SK-N-SH (cell line): Measurements from ENCODE around the gene PBX2. TPM values are rescaled to one million over a fixed set of nuclear protein-coding genes. Genes with fewer than 3 reads are reported as not detected.

Source experiments
- CTCF ChIA-PET: fragments of 300-600, 350-600 bp; formaldehyde crosslinking; extraction: SDS; loops from one replicate; lab custom pipeline; 2021; lab: Yijun Ruan, JAX
- POLR2A ChIA-PET: fragments of 350-600 bp; sonication (Branson Sonifier 250); formaldehyde crosslinking; extraction: SDS; loops from one replicate; lab custom pipeline; 2020; ENCODE audit warnings: antibody characterized with exemption, inconsistent platforms; lab: Yijun Ruan, JAX
- DNase-seq: peaks from one replicate; pipeline ENCODE4 v3.0.0; 2012
- H2AFZ ChIP-seq: fragments of 200-600 bp; sonication (generic); 2 replicates; pipeline ENCODE4 v1.8.1; 2016; ENCODE audit warnings: antibody characterized with exemption, mild to moderate bottlenecking, low read depth
- H3F3A ChIP-seq: fragments of 200-600 bp; sonication (generic); replicated peaks from 2 replicates; pipeline ENCODE3; 2016; ENCODE audit warnings: antibody characterized with exemption, mild to moderate bottlenecking; ENCODE audit not compliant: insufficient read depth
- H3K27ac ChIP-seq, 2 experiments: fragments of 200-500 bp in 1 of 2; fragments of 200-600 bp in 1 of 2; sonication (Bioruptor generic) in 1 of 2; sonication (generic), shearing (Covaris generic) in 1 of 2; 2 replicates each; pipeline versions ENCODE4 v1.5.1 to v1.6.1; 2014 to 2016; ENCODE audit warnings: low read depth in 2 of 2, inconsistent platforms in 1 of 2, low read length in 1 of 2, mild to moderate bottlenecking in 1 of 2, mixed read lengths in 1 of 2
- H3K27me3 ChIP-seq: fragments of 200-600 bp; sonication (generic), shearing (Covaris generic); 2 replicates; pipeline ENCODE4 v1.6.1; 2016; ENCODE audit warnings: mixed run types; ENCODE audit not compliant: insufficient read depth
- H3K36me3 ChIP-seq, 2 experiments: fragments of 200-500 bp in 1 of 2; fragments of 200-600 bp in 1 of 2; sonication (Bioruptor generic) in 1 of 2; sonication (generic) in 1 of 2; replicated peaks in 1 of 2; 2 replicates each; pipeline versions ENCODE3 to v1.5.1; 2014 to 2016; ENCODE audit warnings: low read length in 1 of 2, mild to moderate bottlenecking in 1 of 2; ENCODE audit not compliant: insufficient read depth in 2 of 2, control insufficient read depth in 1 of 2
- H3K4me1 ChIP-seq, 2 experiments: fragments of 200-500 bp in 1 of 2; fragments of 200-600 bp in 1 of 2; sonication (Bioruptor generic) in 1 of 2; sonication (generic), shearing (Covaris generic) in 1 of 2; 2 replicates each; pipeline versions ENCODE4 v1.5.1 to v1.6.1; 2014 to 2016; ENCODE audit warnings: low read depth in 1 of 2, low read length in 1 of 2, mixed run types in 1 of 2; ENCODE audit not compliant: insufficient read depth in 2 of 2, control insufficient read depth in 1 of 2
- H3K4me2 ChIP-seq: fragments of 200-600 bp; sonication (generic), shearing (Covaris generic); 2 replicates; pipeline ENCODE4 v1.6.1; 2017; ENCODE audit warnings: mixed run types
- H3K4me3 ChIP-seq, 2 experiments: fragments of 200-500 bp in 1 of 2; fragments of 200-600 bp in 1 of 2; sonication (Bioruptor generic) in 1 of 2; sonication (generic), shearing (Covaris generic) in 1 of 2; 2 replicates each; pipeline versions ENCODE4 v1.5.1 to v1.8.1; 2014 to 2016; ENCODE audit warnings: low read depth in 2 of 2, inconsistent platforms in 1 of 2, low read length in 1 of 2, mild to moderate bottlenecking in 1 of 2, mixed read lengths in 1 of 2, moderate library complexity in 1 of 2
- H3K79me2 ChIP-seq: fragments of 200-600 bp; sonication (generic); 2 replicates; pipeline ENCODE4 v1.8.1; 2017; ENCODE audit warnings: mild to moderate bottlenecking; ENCODE audit not compliant: insufficient read depth
- H3K9ac ChIP-seq: fragments of 200-600 bp; sonication (generic); 2 replicates; pipeline ENCODE4 v1.6.1; 2017; ENCODE audit warnings: mixed run types
- H3K9me2 ChIP-seq: fragments of 200-600 bp; sonication (generic); 2 replicates; pipeline ENCODE4 v1.6.1; 2017; ENCODE audit warnings: mixed run types
- H3K9me3 ChIP-seq: fragments of 200-600 bp; sonication (generic); 2 replicates; pipeline ENCODE4 v1.6.1; 2017; ENCODE audit warnings: mixed run types, mild to moderate bottlenecking, moderate library complexity
- H4K20me1 ChIP-seq: fragments of 200-600 bp; sonication (generic); 2 replicates; pipeline ENCODE4 v1.6.1; 2017; ENCODE audit warnings: mild to moderate bottlenecking, mixed run types; ENCODE audit not compliant: insufficient read depth
- EZH2phosphoT487 ChIP-seq: fragments of 200-600 bp; sonication (generic); IDR thresholded peaks from 2 replicates; pipeline ENCODE4 v1.6.1; 2017; ENCODE audit warnings: low read depth, mixed run types, mild to moderate bottlenecking, antibody characterized with exemption, moderate library complexity, borderline replicate concordance
- GABPA ChIP-seq: IDR thresholded peaks from 2 replicates; pipeline ENCODE4 v1.4.0; 2012; ENCODE audit warnings: low read depth, mild to moderate bottlenecking
- GATA2 ChIP-seq: sonication (generic); formaldehyde crosslinking; IDR thresholded peaks from 2 replicates; pipeline ENCODE4 v1.5.0; 2020; ENCODE audit warnings: mild to moderate bottlenecking, missing genetic modification reagents
- JUND ChIP-seq: IDR thresholded peaks from 2 replicates; pipeline ENCODE4 v1.4.0; 2012
- MEF2A ChIP-seq: IDR thresholded peaks from 2 replicates; pipeline ENCODE4 v1.4.0; 2012; ENCODE audit warnings: low read depth, borderline replicate concordance
- POLR2AphosphoS5 ChIP-seq: IDR thresholded peaks from 2 replicates; pipeline ENCODE4 v1.6.1; 2012; ENCODE audit warnings: low read depth, low read length
- RAD21 ChIP-seq: IDR thresholded peaks from 2 replicates; pipeline ENCODE4 v1.6.1; 2012; ENCODE audit warnings: mild to moderate bottlenecking, low read length
- RXRA ChIP-seq: IDR thresholded peaks from 2 replicates; pipeline ENCODE4 v1.4.0; 2012; ENCODE audit warnings: low read depth, mild to moderate bottlenecking, borderline replicate concordance
- SIN3A ChIP-seq: IDR thresholded peaks from 2 replicates; pipeline ENCODE4 v1.6.1; 2012; ENCODE audit warnings: low read depth, mild to moderate bottlenecking, low read length, moderate library complexity, borderline replicate concordance
- TCF12 ChIP-seq: IDR thresholded peaks from 2 replicates; pipeline ENCODE4 v1.4.0; 2012
- WGBS: methylation state at CpG from one replicate; pipeline ENCODE4 v1.1.6; 2017; ENCODE audit warnings: low lambda C conversion rate; 5-methylcytosine and 5-hydroxymethylcytosine counted together
- polyA plus RNA-seq, 3 experiments: library from polyadenylated mRNA; depleted of rRNA; stranded (reverse); fragments of >200 nt; gene quantifications; 2 replicates each; pipeline ENCODE4 v1.2.3, GENCODE V29; 2012
- TF ChIP-seq, protein P1 (sequence below): IDR thresholded peaks from 2 replicates; pipeline ENCODE4; 2012
- TF ChIP-seq, protein P2 (sequence below): fragments of 150-350 bp; IDR thresholded peaks from 2 replicates; pipeline ENCODE4 v1.6.1; 2016; ENCODE audit warnings: mild to moderate bottlenecking, low read depth, low read length
- TF ChIP-seq, protein P3 (sequence below): IDR thresholded peaks from 2 replicates; pipeline ENCODE4 v1.4.0; 2012; ENCODE audit warnings: low read depth

Gene PBX2
- polyA plus RNA-seq, 1 of the 3 experiments (the other 2 are of a cell fraction) = 74.5 TPM

DNA sequence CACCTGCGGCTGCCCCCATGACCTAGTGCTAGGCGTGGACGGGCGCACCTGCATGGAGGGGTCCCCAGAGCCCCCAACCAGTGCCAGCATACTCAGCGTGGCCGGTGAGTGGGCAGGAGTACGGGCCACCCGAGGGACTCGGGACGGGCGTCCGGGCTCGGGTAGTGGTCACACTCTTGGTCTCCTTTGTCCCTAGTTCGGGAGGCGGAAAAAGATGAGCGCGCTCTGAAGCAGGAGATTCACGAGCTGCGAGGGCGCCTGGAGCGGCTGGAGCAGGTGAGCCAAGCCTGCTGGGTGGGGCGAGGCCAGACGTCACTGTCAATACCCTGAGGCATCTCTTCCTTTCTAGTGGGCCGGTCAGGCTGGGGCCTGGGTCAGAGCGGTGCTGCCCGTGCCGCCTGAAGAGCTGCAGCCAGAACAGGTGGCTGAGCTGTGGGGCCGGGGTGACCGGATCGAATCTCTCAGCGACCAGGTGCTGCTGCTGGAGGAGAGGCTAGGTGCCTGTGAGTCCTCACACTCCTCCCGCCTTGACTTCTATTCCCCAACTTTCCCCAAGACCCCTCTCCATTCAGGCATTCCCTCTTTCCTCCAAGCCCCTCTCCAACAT is 22.7 kb downstream of the PBX2 start:
- H3K9me2 ChIP-seq = no peaks in the 10 kb centered on the region
- POLR2A ChIA-PET = no interaction called here
- H3K36me3 ChIP-seq = peaks cover 10 to 36% of the 10 kb centered on the region in 2 experiments
- WGBS = 91% methylated on average over 21 of the region's 32 CpGs
- no peaks in the 10 kb centered on the region for H4K20me1 ChIP-seq
- no peak for DNase-seq
- peaks cover 7% of the 10 kb centered on the region for H3K79me2 ChIP-seq
- H2AFZ ChIP-seq = no peak overlapping the region
- no peak overlapping the region for H3K27ac ChIP-seq
- no peak overlapping the region for H3K9ac ChIP-seq
- H3K4me3 ChIP-seq = no peak overlapping the region
- H3K4me2 ChIP-seq = no peak overlapping the region
- TF ChIP-seq GABPA (no peak), POLR2AphosphoS5 (no peak), SIN3A (no peak), MEF2A (no peak), EZH2phosphoT487 (no peak), RXRA (no peak), GATA2 (CRISPR knock-in tag) (no peak), RAD21 (no peak), JUND (no peak)
- TF ChIP-seq, protein P1, sequence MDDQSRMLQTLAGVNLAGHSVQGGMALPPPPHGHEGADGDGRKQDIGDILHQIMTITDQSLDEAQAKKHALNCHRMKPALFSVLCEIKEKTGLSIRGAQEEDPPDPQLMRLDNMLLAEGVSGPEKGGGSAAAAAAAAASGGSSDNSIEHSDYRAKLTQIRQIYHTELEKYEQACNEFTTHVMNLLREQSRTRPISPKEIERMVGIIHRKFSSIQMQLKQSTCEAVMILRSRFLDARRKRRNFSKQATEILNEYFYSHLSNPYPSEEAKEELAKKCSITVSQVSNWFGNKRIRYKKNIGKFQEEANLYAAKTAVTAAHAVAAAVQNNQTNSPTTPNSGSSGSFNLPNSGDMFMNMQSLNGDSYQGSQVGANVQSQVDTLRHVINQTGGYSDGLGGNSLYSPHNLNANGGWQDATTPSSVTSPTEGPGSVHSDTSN = no peak
- TF ChIP-seq, protein P2, sequence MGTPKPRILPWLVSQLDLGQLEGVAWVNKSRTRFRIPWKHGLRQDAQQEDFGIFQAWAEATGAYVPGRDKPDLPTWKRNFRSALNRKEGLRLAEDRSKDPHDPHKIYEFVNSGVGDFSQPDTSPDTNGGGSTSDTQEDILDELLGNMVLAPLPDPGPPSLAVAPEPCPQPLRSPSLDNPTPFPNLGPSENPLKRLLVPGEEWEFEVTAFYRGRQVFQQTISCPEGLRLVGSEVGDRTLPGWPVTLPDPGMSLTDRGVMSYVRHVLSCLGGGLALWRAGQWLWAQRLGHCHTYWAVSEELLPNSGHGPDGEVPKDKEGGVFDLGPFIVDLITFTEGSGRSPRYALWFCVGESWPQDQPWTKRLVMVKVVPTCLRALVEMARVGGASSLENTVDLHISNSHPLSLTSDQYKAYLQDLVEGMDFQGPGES = no peak
- TF ChIP-seq, protein P3, sequence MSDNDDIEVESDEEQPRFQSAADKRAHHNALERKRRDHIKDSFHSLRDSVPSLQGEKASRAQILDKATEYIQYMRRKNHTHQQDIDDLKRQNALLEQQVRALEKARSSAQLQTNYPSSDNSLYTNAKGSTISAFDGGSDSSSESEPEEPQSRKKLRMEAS = no peak
- H3F3A ChIP-seq = peaks cover 2% of the 10 kb centered on the region
- H3K4me1 ChIP-seq = no peaks in the 10 kb centered on the region
- H3K27me3 ChIP-seq = no peaks in the 10 kb centered on the region
- H3K9me3 ChIP-seq = no peaks in the 10 kb centered on the region
- CTCF ChIA-PET = interaction anchor here (1.0 to 1.5 kb wide), 3 partner anchors 48 to 120 kb away, joined by 3 to 4 read pairs (median 3); no protein-coding TSS in a partner anchor

DNA sequence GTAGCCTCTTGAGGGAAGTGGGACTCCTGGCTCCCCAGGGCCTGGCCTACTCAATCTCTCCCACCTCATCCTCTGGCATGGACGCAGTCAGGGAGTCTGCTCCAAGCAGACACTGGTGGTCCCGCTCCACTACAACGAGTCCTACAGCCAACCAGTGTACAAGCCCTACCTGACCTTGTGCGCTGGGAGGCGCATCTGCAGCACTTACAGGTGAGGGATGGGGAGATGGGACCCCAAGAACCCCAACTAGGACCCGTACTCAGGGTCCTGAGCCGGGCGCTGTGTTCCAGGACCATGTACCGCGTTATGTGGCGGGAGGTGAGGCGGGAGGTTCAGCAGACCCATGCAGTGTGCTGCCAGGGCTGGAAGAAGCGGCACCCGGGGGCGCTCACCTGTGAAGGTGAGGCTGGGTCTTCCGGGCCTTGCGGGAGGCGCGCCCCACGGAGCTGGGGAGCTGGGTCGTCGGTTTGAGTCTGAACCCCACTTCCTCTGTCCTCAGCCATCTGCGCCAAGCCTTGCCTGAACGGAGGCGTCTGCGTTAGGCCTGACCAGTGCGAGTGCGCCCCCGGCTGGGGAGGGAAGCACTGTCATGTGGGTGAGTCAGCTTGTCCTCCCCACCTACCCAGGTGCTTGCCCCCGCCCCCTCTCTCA is 23.5 kb downstream of the PBX2 start:
- no peak overlapping the region for H3K4me3 ChIP-seq
- DNase-seq = no peak
- peaks cover 2% of the 10 kb centered on the region for H3F3A ChIP-seq
- peaks cover 10 to 36% of the 10 kb centered on the region in 2 experiments for H3K36me3 ChIP-seq
- no peak overlapping the region for H3K27ac ChIP-seq
- H2AFZ ChIP-seq = no peak overlapping the region
- 96% methylated on average over 18 of the region's 30 CpGs for WGBS
- TF ChIP-seq TCF12 = no peak
- TF ChIP-seq RAD21 = peak; percentile 12; the same call in 1 of the 2 replicates
- H3K4me2 ChIP-seq = no peak overlapping the region
- ChIA-PET CTCF (interaction anchor here (0.8 to 1.5 kb wide), 5 partner anchors 10 to 119 kb away, joined by 3 to 5 read pairs (median 3); no protein-coding TSS in a partner anchor), POLR2A (no interaction called here)
- no peaks in the 10 kb centered on the region for H3K9me2 ChIP-seq
- no peak overlapping the region for H3K9ac ChIP-seq
- no peaks in the 10 kb centered on the region for H3K9me3 ChIP-seq
- no peaks in the 10 kb centered on the region for H3K4me1 ChIP-seq
- no peaks in the 10 kb centered on the region for H3K27me3 ChIP-seq
- H3K79me2 ChIP-seq = peaks cover under 1% of the 10 kb centered on the region; the same call in 1 of the 2 replicates
- H4K20me1 ChIP-seq = no peaks in the 10 kb centered on the region
